Stimulated activated CD8-positive, alpha-beta memory T cell treated with anti-CD3 and anti-CD28 coated beads, Interleukin-15, amount 100 ng/mL, for 48 hours (primary cell): ENCODE results near the gene SMAD6.

Experiments used
- DNase-seq, 2 donors: peaks; one replicate each; pipeline ENCODE4 v3.0.0-alpha.2; 2020; ENCODE audit warnings: low read depth in 2 of 2

SMAD6 gene

DNA sequence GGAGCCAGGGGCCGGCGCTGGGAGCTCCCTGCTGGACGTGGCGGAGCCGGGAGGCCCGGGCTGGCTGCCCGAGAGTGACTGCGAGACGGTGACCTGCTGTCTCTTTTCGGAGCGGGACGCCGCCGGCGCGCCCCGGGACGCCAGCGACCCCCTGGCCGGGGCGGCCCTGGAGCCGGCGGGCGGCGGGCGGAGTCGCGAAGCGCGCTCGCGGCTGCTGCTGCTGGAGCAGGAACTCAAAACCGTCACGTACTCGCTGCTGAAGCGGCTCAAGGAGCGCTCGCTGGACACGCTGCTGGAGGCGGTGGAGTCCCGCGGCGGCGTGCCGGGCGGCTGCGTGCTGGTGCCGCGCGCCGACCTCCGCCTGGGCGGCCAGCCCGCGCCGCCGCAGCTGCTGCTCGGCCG is 1.5 kb downstream of the SMAD6 start:
- no peak for DNase-seq

GRCh38 chr15:66704019-66704802 is 2.2 kb downstream of the SMAD6 start:
- DNase-seq, result no peak

DNA sequence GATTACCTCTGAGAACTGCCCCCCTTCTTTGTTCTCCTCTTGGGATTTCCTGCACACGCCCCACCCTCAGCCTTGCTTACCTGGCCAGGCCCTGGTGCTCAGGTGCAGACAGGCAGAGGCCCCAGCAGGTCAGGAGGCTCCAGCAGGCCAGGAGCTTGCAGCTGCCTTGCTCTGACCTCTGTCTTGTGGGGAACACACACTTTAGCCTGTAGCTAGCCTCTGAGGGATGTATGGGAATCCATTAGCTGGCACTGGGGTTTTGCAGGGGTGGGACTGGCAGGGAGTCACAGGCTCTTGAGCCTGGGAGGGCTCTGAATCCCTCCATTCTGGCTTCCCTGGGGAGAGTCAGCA is 2.7 kb downstream of the SMAD6 start:
- DNase-seq, result no peak

DNA sequence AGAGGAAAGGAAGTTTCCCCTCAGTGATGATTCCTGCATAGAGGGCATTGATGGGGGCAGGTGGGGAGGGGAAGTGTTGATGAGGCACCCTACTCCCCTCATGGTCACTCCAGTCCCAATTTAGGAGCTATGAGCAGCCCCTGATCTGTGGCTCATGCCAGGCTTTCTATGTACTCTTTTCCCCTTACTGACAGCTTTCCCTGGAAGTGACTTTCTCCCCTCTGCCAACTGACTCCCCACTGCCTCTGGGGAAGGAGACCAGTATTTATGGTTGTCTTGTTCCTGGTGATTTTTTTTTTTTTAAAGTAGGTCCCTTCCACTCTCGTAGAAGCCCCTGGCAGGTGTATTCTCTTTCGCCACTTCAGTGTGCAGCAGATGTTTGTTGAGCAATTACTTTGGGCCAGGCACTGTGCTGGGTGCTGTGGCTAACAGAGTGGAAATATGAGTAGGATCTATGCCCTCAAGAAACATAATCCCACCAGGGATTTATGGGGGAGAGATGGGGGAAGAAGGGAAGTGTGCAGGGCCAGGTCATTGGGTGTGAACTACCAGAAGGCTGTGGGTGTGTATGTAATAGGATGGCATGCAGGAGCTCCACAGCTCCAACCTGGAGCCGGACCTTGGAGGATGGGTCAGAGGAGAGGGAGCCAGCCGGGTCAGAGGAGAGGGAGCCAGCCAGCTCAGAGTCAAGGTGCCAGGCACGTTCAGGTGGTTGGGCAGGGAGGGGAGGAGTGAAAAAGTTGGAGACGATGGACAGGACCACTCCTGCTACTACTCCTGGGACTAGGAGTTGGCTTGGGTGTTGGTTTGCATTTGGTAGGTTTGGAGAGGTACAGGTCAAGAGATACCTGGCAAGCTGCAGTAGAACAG is 3.5 kb downstream of the SMAD6 start:
- no peak for DNase-seq

DNA sequence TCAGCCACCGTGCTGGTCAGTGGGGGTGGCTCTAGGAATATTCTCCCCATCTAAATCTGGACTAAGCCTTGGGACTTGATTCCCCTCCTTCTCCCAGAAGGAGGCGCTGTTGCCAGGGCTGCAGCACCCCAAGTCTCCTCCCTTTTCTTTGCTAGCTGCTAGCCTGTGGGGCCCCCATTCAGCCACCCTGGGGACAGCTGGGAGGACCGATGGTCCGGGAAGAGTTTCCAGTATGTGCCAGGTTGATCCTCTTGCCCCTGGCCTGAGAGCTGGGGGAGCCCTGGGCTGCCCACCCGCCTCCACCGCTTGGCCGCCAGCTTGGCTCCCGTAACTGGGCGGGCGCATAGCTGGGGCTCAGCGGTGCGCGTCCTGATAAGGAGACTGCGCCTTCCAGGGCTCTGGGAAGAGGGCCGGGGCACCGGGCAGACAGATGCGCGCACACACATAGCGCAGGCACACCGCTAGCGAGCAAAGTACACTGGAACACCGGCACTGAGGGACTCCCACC is 4.2 kb downstream of the SMAD6 start:
- DNase-seq, result no peak

DNA sequence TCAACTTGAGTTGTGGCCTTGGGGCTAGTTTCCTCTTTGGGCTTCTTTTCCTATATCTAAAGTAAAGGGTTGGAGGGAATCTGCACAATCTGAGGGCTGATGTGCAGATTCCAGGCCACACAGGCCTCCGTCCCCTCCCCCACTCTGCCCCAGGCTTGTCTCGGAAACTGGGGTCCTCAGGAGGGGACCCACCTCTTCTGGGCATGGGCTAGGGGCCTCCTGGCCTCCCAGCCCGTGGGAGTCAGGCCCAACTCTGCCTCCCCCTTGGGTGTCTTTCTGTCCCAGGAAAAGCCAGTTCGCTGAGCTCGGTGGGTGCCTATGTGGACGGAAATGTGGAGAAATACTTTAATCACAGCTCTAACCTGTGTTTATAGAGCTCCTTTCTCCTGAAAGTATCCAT is 4.8 kb downstream of the SMAD6 start:
- DNase-seq, result no peak

GRCh38 chr15:66707310-66708082 is 5.5 kb downstream of the SMAD6 start:
- no peak for DNase-seq

- no peak for DNase-seq
Observed at GRCh38 chr15:66708389-66708788, 6.4 kb downstream of the SMAD6 start.

DNA sequence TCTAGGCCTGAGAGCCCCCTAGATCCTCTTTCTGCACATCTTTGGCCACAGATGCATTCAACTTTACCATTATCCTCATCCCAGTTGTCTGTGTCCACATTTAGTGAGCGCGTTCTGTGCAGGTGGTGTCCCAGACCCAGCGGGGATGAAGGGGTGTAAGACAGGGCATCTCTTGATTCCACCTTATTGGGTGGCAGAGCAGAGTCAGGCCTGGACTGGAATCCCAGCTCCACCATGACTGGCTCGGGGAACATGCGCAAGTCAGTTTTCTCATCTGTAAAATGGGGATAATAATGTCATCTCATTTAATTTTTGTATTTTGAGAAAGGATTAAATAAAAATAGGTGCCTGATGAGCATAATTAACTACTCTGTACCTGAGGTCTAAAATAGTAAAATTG is 7.8 kb downstream of the SMAD6 start:
- DNase-seq, result no peak

DNA sequence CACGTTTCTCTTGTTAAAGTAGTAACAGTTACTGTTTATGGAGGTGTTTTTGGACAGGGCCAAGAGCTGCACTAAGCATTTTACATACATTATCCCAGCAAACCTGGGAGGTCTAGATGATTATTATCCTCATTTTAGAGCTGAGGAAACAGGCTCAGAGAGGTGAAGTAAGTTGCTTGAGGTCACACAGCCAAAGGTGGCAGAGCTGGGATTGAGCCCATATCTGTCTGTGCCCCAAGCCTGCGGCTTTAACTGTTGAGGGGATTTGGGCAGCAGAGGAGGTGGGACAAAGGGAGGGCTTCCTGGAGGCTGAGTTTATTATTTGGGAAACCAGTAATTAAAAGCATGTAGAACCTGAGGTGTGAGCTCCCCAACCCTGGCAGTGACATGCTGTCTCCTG is 9.2 kb downstream of the SMAD6 start:
- DNase-seq, result no peak

DNA sequence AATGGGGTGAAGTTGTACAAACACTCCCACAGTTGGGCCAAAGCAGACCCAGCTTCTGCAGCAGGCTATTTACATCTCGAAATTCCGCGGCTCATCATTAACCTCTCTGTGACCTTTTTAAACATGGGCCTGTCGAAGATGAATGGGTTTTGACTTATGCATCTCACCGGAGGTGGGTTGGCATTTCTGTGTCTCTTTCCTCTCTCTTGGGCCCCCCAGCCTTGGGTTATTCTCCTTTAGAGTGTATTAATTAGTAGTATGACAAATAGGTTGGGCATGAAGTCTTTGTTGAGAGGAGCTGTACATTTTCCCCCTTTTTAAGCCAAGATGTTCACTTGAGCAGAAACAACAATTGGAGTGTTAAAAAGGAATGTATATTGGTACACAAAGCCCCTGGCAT is 9.8 kb downstream of the SMAD6 start:
- DNase-seq, result no peak

GRCh38 chr15:66713843-66714508 is 11.9 kb downstream of the SMAD6 start:
- DNase-seq, result no peak

- DNase-seq, result no peak
Observed at GRCh38 chr15:66714543-66714981, 12.5 kb downstream of the SMAD6 start.

GRCh38 chr15:66715181-66715624 is 13.2 kb downstream of the SMAD6 start:
- DNase-seq, result no peak

- DNase-seq, result no peak
Observed at GRCh38 chr15:66715720-66716655, 14.0 kb downstream of the SMAD6 start.

DNA sequence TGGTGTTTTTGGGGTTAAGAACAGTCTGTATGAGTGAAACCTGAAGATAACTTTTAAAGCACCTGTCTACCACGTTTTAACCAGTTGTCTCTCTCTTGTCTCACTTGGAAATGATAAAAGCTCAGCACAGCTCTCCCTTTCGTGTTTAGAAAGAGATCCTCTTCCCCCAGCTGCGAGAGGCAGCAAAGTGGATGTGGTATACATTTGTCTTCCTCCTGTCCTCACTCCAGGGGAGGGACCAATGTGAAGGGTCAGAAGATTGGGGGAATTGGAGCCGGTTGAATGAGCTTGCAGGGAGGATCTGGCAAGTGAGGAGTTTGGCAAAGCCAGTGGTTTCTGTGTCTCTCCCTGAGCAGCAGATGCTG is 14.6 kb downstream of the SMAD6 start:
- no peak for DNase-seq

DNA sequence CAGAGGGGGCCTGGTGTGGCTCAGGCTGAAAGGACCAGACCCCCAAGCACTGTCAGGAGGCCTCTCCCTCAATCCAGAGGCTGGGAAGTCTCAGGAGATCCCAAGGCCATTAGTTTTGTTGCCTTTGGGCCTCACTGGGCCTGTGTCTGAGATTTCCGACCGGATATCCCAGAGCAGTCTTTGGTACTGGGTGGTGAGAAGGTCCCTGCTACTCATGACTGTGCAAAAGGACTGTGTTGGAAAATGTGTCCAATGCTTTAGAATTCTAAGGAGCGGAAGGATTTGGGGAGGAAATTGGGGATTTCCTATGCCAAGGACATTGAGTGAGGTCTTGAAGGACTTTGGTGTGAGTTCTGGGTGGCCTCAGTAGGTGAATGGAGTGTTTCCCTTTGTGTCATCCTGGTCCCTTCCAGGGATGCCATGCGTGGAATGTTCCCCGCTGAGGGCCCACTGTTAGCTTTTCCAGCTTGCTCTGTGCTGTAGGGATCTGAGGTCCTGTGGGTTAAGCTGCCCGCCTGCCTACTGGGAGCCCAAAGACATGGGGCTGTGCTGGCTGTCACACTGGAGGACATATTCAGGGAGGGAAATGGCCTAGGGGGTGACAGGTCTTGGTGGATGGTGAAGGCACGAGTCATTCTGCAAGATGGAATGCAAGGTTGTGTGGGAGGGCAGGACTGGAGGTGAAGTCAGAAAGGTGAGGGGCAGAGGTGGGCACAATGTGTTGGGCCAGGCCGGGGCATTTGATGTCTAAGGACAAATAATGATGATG is 16.4 kb downstream of the SMAD6 start:
- DNase-seq, result no peak

DNA sequence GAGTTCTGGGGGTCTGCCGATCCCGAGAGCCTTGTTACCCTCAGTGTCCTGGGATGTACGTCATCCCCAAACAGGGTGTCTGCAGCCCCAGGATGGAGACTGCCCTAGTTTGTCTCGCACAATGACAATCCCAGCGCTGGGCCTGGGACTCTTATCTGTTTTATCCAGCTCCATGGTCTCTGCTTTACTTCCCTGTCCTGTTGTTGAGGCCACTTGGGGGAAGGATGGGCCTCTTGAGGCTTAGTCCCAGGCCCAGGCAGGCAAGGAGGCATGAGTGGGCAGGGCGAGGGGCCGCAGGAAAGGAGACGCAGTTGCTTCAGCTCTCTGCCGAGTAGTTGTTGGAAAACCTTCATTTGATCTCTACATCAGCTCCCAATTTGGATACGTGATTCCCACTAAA is 17.4 kb downstream of the SMAD6 start:
- DNase-seq, result no peak

GRCh38 chr15:66720206-66721010 is 18.4 kb downstream of the SMAD6 start:
- no peak for DNase-seq
